NCI-H2196 treated with DMSO at 0.1 percent for 48 hours (cell line): ENCODE data around the gene NTF3.

ENCODE experiments used
- DNase-seq: peaks from one replicate; lab custom pipeline; 2025; ENCODE audit not compliant: unreplicated experiment; lab: John Stamatoyannopoulos, UW

The NTF3 gene

DNA sequence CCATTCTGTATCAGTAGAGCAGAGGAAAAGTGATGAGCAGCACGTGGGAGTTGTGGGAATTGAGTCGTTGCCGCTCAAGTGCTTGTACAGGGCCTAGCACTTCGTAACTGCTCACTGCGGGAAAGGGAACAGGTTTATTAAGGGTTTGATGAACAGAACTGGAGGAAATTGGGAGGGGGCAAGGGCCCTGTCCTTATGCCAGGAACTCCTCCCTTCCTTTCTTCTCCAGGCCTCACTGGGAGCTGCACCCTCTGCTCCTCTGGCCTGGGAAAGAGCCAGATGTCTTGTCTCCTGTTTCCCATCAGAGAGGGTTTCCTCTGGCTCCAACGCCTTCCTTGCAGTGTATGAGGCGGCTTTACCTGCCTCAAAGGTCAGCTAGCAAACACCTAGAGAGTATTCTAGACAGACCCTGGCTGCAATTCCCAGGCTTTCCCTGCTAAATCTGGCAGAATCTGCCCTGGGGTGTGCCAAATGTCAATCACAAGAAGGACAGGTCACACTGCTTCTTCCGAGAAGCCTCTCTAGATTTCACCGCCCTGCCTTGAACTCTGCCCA, 78.4 kb downstream of the NTF3 start:
- DNase-seq = no peak

GRCh38 chr12:5511256-5511643, 79.3 kb downstream of the NTF3 start:
- DNase-seq = no peak

DNA sequence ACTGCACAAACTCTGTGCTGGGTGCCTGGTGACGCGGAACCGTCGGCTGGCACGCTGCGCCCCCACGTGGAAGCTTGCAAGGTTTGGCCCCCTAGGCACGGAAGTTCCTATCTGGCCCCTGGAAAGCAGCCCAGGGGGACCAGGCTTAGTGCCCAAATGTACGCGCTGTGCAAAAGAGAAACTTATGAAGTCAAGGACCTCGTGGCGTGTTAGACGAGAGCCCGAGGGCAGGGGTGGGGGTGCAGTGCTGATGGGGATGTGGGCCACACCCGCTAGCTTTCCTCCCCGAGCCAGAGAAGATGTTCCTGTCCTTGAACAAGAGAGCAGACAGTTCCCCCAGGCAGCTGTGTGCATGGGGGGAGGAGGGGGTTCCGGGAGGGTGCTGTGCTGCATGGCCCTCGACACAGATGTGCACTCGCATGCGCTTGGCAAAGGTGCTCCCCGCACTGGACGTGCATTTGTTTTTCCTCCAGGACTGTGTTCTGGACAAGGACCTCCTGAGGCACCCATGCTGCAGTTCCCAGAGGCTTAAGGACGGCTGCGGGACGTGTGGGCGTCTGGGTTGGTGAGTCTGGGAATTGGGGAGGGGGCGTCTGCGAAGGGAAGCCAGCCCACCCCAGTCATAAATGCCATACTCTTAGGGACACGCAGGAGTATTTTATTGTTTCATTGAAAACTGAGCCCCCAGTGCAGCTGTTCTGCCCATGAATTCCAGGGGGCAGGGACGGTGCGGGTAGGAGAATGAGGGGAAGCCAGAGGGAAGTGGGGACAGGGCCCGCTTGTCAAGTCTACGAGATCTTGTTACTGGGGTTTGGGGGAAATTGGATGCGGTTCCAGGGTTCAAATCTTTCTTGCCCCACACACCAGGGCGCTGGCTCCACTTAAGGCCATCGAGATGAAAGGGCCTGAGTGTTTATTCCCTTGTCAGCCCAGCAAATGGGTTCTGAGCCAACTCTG, 80.0 kb downstream of the NTF3 start:
- no peak for DNase-seq

DNA sequence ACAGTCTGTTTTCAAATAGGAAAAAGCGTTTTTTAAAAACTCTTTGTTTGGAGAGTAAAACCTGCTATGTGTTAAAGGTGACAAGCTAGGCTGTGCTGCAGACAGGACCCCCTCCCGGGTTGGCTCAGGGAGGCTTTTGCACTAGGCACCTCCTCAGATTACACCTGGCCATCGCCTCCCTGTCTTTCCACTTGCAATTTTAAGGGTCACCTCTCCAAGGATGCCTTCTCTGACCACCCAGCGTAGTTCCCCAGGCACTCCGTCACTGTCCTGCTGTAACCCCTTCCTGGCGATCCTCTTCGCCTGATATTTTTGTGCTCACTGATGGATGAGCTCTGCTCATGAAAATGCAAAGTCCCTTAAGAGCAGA, 80.7 kb downstream of the NTF3 start:
- DNase-seq = no peak

DNA sequence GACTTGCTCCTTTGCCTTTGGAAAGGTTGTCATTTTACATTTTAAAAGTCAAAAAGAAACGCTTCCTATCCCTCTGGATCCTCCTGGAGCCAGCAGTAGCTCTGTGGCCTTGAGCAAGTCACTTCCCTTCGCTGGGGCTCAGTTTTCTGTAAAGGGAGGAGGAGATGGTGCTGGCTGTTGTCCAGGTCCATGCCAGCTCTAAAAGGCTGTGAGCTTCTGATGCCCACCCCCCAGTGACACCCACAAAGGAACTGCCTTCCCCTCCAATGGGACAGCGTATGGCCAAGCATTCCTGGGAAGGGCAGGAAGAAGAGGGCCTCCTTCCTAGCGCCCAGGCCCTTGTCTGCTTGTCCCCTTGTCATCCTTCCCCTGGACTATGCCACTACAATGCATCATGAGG, 81.5 kb downstream of the NTF3 start:
- DNase-seq = no peak

- DNase-seq = no peak
Measured at GRCh38 chr12:5514016-5514415, 82.1 kb downstream of the NTF3 start.

DNA sequence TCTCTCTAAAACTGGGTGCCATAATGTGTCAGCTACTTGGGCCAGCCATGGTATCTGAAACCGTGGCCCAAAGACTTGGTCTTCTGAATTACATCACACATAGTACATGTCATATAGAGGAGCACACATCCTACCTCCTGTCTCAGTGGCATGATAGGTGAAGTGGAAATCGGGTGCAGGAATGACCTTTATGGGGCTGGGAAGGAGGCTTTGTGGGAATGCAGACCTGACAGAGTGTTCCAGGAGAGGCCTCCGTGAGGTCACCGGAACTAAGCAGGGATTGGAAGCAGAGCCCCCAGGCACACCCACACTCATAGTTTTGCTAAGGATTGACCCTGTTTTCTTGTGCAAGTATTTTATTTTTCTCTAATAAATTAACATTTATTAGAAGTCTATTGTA, 82.6 kb downstream of the NTF3 start:
- no peak for DNase-seq

- no peak for DNase-seq
Measured at GRCh38 chr12:5515458-5515857, 83.5 kb downstream of the NTF3 start.

- no peak for DNase-seq
Measured at GRCh38 chr12:5516371-5517241, 84.7 kb downstream of the NTF3 start.

DNA sequence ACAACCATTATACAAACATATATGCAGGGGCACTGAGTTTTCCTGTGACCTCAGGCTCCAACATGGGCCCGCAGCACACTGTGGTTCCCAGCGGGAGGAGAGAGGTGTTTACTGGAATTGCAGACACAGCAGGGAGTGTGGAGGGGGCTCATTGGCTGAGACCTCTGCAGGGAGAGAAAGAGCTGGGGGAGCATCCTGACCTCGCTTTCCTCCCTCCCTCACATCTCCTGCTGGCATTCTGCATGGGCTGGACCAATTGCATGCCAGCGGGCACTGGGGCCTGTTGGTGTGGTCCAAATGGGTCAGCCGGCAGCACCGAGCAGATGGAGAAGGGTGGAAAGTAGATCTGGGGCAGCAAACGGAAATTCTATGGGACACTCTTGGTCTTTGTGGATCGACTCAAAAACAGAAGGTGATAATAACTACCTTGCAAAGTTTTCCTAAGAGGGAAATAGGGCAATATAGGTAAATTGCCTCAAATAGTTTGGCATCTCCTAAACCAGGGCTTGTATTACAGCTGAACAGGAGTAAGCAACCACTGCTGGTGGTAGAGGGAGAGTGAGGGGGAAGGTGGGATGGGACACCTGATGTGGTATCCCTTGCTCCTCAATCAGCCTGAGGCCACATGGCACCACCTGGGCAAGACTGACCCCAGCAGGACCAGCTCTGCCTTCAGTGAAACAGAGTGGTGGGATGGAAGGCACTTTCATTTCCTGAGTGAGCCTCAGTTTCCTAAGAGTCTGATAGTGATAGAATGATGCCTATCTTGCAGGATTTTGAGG, 86.9 kb downstream of the NTF3 start:
- DNase-seq = no peak

DNA sequence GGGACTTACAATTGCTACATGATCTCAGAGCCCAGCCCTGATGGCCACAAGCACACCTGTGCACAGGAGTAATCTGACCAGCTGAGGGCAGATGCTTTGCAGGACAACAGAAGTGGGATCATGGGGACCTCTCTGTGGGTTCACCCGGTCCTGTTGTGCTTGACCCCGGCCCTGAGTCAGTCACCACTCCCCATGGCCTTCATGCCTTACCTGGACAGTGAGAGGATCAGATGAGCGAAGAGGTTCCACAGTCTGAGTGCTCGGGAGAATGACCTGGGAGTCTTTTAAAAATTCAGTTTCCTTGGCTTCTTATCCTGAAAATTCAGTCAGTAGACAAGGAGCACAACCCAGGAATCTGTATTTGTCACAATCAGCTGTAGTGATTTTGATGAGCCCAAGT, 88.1 kb downstream of the NTF3 start:
- DNase-seq = no peak

- DNase-seq = no peak
Measured at GRCh38 chr12:5520831-5521230, 88.9 kb downstream of the NTF3 start.

GRCh38 chr12:5521456-5522325, 89.8 kb downstream of the NTF3 start:
- DNase-seq = no peak

DNA sequence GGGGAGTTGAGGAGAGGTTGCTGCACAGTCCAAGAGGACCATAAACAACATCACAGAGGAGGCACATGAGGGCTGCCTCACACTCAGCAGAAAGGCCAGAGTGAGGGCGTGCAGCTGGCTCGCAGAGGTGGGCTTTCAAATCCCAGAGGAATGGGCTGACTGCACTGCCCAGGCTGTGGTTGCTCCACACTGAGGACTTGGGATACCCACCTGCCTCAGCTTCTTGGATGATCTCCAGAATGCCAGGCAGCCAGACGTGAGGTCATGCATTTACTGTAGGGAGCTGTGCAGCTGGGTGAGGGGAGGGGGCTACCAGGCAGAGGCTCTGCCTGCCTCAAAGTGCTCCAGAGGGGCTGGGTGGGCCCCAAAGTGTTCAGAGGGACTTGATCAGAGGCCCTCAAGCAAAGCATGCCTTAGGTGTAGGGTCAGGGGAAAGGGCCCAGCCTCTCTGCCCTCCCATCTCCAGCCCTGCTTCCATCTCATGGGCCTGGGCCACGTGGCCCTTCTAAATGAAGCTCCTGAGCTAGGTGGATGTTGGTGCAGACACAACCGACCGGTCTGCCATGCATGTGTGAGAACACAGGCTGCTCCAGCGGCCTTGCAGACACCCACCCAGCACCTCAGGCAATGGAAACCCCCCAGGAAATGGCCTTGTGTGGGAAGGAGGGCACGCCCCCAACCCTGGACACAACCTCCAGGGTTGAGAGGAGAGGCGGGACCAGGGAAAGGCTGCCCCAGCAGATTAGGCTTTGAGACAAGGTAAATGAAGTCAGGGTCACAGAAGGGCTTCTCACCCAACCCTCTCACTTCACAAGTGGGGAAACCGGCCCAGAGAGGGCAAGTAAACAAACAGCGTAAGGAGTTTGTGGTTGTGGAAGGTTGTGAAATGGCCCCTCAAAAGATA, 90.8 kb downstream of the NTF3 start:
- DNase-seq = no peak

GRCh38 chr12:5523396-5524115, 91.6 kb downstream of the NTF3 start:
- DNase-seq = no peak

- no peak for DNase-seq
Measured at GRCh38 chr12:5524116-5524768, 92.3 kb downstream of the NTF3 start.

- no peak for DNase-seq
Measured at GRCh38 chr12:5524769-5525436, 93.0 kb downstream of the NTF3 start.
